ENCODE measurements around the gene ATIC. TPM values are rescaled to one million over a fixed set of nuclear protein-coding genes. Genes with fewer than 3 reads are reported as not detected.

ATIC gene
- total RNA-seq, 4 donors from 2014 or later, result 35.1 to 88.6 (median 60.7) TPM

- no peaks in the 10 kb centered on the region for H3K4me1 ChIP-seq
- in situ Hi-C loops (cut with MboI; ENCODE audit: low pct_ligation_motif_present in 1 of 4, low pct_unique_long_range_greater_than_20kb in 1 of 4, low sequenced_read_pairs in 3 of 4) (no loop called here), intact Hi-C loops (cut with DNase I; ENCODE audit: low total_unique reads) (no loop called here)
- no peak overlapping the region for H3K27ac ChIP-seq
- H3K27me3 ChIP-seq, result no peaks in the 10 kb centered on the region
- H3K4me3 ChIP-seq, result no peak overlapping the region
- H3K36me3 ChIP-seq, result peaks cover 0 to 35% (median 9%) of the 10 kb centered on the region in 4 donors
- DNase-seq, result no peak
- H3K9me3 ChIP-seq, result no peaks in the 10 kb centered on the region
- TF ChIP-seq CTCF (IDR thresholded peaks at IDR 0.05), result no peak
- no peak for TF ChIP-seq POLR2AphosphoS5 (IDR thresholded peaks at IDR 0.05)
- no peak for TF ChIP-seq EP300 (IDR thresholded peaks at IDR 0.05; ENCODE audit: low read depth)
- no peak for TF ChIP-seq POLR2A (IDR thresholded peaks at IDR 0.05)
- 88 to 92% methylated on average over 9 to 11 of the region's 11 CpGs for whole genome bisulfite sequencing, 2 donors (ENCODE audit: low coverage in 1 of 2)
Observed at GRCh38 chr2:215367662-215368492, 56.0 kb downstream of the ATIC start.

- Histone ChIP-seq H3K4me3 (no peak overlapping the region), H3K36me3 (peaks cover 0 to 29% (median 9%) of the 10 kb centered on the region in 4 donors), H3K9me3 (no peaks in the 10 kb centered on the region), H3K27ac (no peak overlapping the region), H3K4me1 (no peaks in the 10 kb centered on the region), H3K27me3 (no peaks in the 10 kb centered on the region)
- intact Hi-C loops (cut with DNase I; ENCODE audit: low total_unique reads) (no loop called here), in situ Hi-C loops (cut with MboI; ENCODE audit: low pct_ligation_motif_present in 1 of 4, low pct_unique_long_range_greater_than_20kb in 1 of 4, low sequenced_read_pairs in 3 of 4) (no loop called here)
- no peak for DNase-seq
- TF ChIP-seq CTCF (IDR thresholded peaks at IDR 0.05) (no peak), EP300 (IDR thresholded peaks at IDR 0.05; ENCODE audit: low read depth) (no peak)
Observed at GRCh38 chr2:215368493-215368809, 56.6 kb downstream of the ATIC start.

GRCh38 chr2:215369181-215369760, 57.4 kb downstream of the ATIC start:
- no peak for DNase-seq
- intact Hi-C loops (cut with DNase I; ENCODE audit: low total_unique reads) (no loop called here), in situ Hi-C loops (cut with MboI; ENCODE audit: low pct_ligation_motif_present in 1 of 4, low pct_unique_long_range_greater_than_20kb in 1 of 4, low sequenced_read_pairs in 3 of 4) (no loop called here)
- Histone ChIP-seq H3K36me3 (peaks cover 0 to 24% (median 7%) of the 10 kb centered on the region in 4 donors), H3K27me3 (no peaks in the 10 kb centered on the region), H3K27ac (no peak overlapping the region), H3K4me3 (no peak overlapping the region), H3K4me1 (no peaks in the 10 kb centered on the region), H3K9me3 (no peaks in the 10 kb centered on the region)
- TF ChIP-seq POLR2A (IDR thresholded peaks at IDR 0.05) (no peak), CTCF (IDR thresholded peaks at IDR 0.05) (no peak), EP300 (IDR thresholded peaks at IDR 0.05; ENCODE audit: low read depth) (no peak), POLR2AphosphoS5 (IDR thresholded peaks at IDR 0.05) (no peak)
- WGBS, 2 donors (ENCODE audit: low coverage in 1 of 2), result 83 to 85% methylated on average over 3 of the region's 3 CpGs

- in situ Hi-C loops (cut with MboI; ENCODE audit: low pct_ligation_motif_present in 1 of 4, low pct_unique_long_range_greater_than_20kb in 1 of 4, low sequenced_read_pairs in 3 of 4) (no loop called here), intact Hi-C loops (cut with DNase I; ENCODE audit: low total_unique reads) (no loop called here)
- no peaks in the 10 kb centered on the region for H3K9me3 ChIP-seq
- TF ChIP-seq CTCF (IDR thresholded peaks at IDR 0.05) (no peak), EP300 (IDR thresholded peaks at IDR 0.05; ENCODE audit: low read depth) (no peak), POLR2AphosphoS5 (IDR thresholded peaks at IDR 0.05) (no peak), POLR2A (IDR thresholded peaks at IDR 0.05) (no peak)
- no peaks in the 10 kb centered on the region for H3K27me3 ChIP-seq
- 68 to 80% methylated on average over 6 to 14 of the region's 14 CpGs for WGBS, 2 donors (ENCODE audit: low coverage in 1 of 2)
- H3K4me3 ChIP-seq, result no peak overlapping the region
- DNase-seq, result no peak
- no peaks in the 10 kb centered on the region for H3K4me1 ChIP-seq
- peaks cover 0 to 20% (median 7%) of the 10 kb centered on the region in 4 donors for H3K36me3 ChIP-seq
- no peak overlapping the region for H3K27ac ChIP-seq
Observed at GRCh38 chr2:215370112-215370965, 58.5 kb downstream of the ATIC start.
